HUES48 (cell line): ENCODE results near the gene G0S2.

ENCODE experiments used
- H3K27ac ChIP-seq: one replicate; pipeline ENCODE4 v1.7.0; 2013; ENCODE audit warnings: low read depth, low read length, inconsistent platforms
- H3K27me3 ChIP-seq: 2 replicates; pipeline ENCODE4 v1.6.1; 2013; ENCODE audit warnings: mild to moderate bottlenecking, low read length; ENCODE audit not compliant: control insufficient read depth, insufficient read depth
- H3K36me3 ChIP-seq: 2 replicates; pipeline ENCODE4 v1.6.1; 2013; ENCODE audit warnings: low read length; ENCODE audit not compliant: control insufficient read depth, insufficient read depth
- H3K4me1 ChIP-seq: 2 replicates; pipeline ENCODE4 v1.6.1; 2013; ENCODE audit warnings: mild to moderate bottlenecking, low read length; ENCODE audit not compliant: control insufficient read depth, insufficient read depth
- H3K4me3 ChIP-seq: 2 replicates; pipeline ENCODE4 v1.5.1; 2013; ENCODE audit warnings: mild to moderate bottlenecking, low read depth, low read length
- H3K9ac ChIP-seq: 2 replicates; pipeline ENCODE4 v1.6.1; 2013; ENCODE audit warnings: mild to moderate bottlenecking, low read depth, low read length, moderate library complexity
- H3K9me3 ChIP-seq: 2 replicates; pipeline ENCODE4 v1.6.1; 2013; ENCODE audit warnings: low read length; ENCODE audit not compliant: control insufficient read depth, insufficient read depth

Gene G0S2

DNA sequence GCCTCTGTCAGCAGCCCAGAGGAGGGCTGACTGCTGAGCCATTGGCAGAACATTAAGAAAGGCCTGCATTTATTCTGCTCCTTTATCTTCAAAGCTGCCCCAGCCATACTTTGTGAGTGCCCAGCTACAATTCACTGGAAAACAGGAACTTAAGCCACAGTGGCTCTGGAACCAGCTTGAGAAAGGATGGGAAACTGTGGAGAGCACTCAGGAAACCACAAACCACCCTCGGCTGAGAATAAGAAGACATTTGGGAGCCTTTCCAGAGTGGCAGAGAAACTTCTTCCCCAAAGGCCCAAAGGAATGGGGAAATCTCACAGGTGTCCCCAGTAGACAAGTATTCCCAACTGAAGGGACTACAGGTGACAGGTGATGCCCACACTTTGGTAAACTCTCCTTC, 24.8 kb upstream of the G0S2 start:
- no peaks in the 10 kb centered on the region for H3K9me3 ChIP-seq
- no peaks in the 10 kb centered on the region for H3K27me3 ChIP-seq
- no peak overlapping the region for H3K4me3 ChIP-seq
- no peak overlapping the region for H3K27ac ChIP-seq
- peaks cover 14% of the 10 kb centered on the region for H3K4me1 ChIP-seq
- H3K36me3 ChIP-seq, result no peaks in the 10 kb centered on the region
- no peak overlapping the region for H3K9ac ChIP-seq

DNA sequence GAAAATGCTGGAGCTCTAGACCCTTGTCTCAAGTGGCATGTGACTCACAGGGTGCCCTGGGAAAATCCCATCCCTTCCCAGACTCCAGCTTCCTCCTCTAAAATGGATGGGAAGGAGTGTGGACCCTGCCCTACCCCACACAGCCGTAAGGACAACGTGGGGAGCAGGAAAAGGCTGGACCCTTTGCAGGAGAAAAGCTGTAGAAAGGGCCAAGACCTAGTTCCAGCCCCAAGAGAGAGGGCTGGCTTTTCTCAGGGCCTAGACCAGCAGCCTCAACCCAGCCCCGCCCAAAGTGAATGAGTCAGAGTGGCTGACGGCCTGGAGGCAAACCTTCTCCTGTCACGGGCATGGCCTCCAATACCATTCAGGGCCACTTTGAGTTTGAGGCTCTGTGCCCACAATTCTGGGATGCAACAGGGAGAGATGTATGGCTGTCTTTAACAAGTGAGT, 24.0 kb upstream of the G0S2 start:
- Histone ChIP-seq H3K4me3 (no peak overlapping the region), H3K9ac (no peak overlapping the region), H3K27ac (no peak overlapping the region), H3K36me3 (no peaks in the 10 kb centered on the region), H3K27me3 (no peaks in the 10 kb centered on the region), H3K9me3 (no peaks in the 10 kb centered on the region), H3K4me1 (peaks cover 14% of the 10 kb centered on the region)

DNA sequence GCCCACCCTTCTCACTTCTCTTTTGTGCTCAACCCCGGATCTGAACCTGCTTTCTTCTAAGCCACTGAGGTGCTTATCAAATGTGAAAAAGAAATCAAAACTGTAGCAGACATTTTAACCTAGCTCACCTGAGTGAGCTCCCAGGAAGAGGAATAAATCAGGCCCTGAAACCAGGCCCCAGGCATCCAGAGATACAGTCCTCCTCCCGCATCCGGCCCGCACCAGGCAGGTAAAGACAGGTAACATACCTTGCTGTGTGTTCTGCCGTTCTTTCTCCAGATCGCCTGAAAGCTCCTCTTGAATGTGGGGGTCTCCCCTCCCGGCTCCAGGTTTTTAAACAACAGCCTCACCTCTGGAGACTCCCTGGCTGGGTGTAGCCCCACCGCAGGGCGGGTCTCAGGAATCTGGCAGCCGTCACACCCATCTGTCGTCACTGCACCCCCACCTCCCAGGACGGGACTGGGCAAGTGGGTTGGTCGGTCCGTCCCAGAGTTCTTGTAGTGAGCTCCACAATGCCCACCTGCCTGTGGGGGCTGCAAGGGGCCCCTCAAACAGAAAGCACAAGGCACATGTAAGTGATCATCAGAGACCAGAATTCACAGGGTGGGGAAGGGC, 23.0 kb upstream of the G0S2 start, which contains the start of gene LAMB3:
Gene LAMB3 (minus strand): TSS at position 305 of the 615 bp plus-strand sequence. CDS start 1,481 bp downstream, outside the sequence.
- Histone ChIP-seq H3K36me3 (no peaks in the 10 kb centered on the region), H3K27ac (peak within 1 kb of the TSS; percentile 76), H3K4me3 (no peak within 1 kb of the TSS), H3K9me3 (no peaks in the 10 kb centered on the region), H3K4me1 (peaks cover 14% of the 10 kb centered on the region), H3K9ac (no peak within 1 kb of the TSS), H3K27me3 (no peaks in the 10 kb centered on the region)

DNA sequence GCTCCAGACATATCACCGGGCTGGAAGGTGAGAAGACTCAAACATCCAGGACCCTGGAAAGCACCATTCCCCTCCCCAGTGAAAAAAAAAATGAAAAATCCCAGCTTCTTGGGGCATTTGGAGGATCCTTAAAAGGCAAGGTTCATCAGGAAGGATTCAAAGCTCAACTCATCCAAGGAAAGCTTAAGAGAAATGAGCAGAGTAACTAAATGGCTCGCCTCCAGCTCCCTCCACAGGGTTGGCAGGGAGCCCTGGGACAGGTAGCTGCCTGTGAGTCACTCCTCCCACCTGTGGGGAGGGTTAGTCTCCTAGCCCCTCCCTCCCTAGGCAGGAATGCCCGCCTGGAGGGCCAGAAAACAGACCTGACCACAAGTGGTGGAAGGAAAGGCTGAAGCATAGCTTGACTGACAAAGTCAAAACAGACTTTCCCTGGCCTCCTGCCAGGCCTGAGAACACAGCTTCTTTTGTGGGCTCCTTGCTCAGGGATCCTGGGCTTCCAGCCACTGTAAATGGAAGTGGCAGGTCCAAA, 22.3 kb upstream of the G0S2 start:
- Histone ChIP-seq H3K4me1 (peaks cover 14% of the 10 kb centered on the region), H3K9me3 (no peaks in the 10 kb centered on the region), H3K4me3 (no peak overlapping the region), H3K9ac (no peak overlapping the region), H3K27me3 (no peaks in the 10 kb centered on the region), H3K36me3 (no peaks in the 10 kb centered on the region), H3K27ac (peak overlapping the region; percentile 76)

DNA sequence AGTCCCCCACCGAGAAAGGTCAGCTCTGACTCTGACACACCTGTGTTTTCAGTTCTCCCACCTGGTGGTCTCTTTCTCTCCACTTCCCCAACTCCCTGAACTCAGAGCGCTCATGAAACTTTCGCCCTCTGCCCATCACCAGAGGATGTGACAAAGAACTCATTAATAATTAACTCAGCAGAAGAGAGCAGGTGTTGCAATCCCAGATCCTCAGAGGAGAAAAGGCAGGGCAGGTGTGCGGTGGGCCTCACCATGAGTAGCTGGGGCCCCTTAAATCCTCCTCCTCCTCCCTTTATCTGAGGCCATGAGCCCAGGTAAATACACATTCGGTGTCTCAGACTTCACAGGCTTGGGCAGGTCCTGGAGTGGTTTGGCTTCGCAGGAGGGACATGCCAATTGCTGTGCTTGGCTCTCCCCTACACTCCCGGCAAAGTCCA, 21.3 kb upstream of the G0S2 start:
- Histone ChIP-seq H3K27me3 (no peaks in the 10 kb centered on the region), H3K36me3 (no peaks in the 10 kb centered on the region), H3K9ac (no peak overlapping the region), H3K4me1 (peaks cover 14% of the 10 kb centered on the region), H3K9me3 (no peaks in the 10 kb centered on the region), H3K27ac (no peak overlapping the region), H3K4me3 (no peak overlapping the region)

DNA sequence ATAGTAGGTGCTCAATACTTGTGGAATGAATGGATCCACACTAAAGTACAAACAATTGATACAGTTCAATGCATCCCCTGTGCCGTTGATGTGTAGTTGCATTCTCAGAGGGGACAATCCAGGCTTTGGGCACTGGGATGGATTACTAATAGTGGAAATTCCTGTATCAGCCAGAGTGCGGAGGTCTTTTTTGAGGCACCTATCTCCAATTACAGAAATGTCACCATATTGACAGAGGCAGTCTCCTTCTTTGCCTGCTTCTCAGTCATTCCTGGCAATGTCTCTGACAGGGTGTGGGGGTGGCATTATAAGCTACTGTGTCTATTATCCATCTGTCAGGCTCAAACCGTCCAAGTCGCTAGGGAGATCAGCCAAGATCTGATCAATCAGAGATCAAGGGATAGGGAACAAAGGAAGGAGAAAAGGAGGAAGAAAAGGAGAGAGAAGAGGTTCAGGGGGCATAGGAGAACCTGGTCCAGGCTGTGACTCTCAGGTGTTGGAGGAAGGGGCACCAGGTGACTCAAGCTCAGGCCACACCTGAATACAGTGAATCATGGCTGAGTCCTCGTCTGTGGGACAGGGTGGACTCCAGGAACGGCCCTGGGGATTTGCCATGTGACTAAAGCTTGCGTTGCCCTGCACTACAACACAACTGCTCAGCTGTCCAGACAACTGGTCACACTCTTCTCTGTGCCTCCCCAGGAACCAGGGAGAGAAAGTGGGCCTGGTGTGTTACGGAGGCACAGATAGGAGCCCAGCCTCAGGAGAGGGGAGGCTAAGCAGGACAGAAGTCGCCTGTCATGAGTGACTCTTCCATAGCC, 19.6 kb upstream of the G0S2 start:
- Histone ChIP-seq H3K36me3 (no peaks in the 10 kb centered on the region), H3K9ac (no peak overlapping the region), H3K27ac (no peak overlapping the region), H3K9me3 (no peaks in the 10 kb centered on the region), H3K4me1 (peaks cover 14% of the 10 kb centered on the region), H3K4me3 (no peak overlapping the region), H3K27me3 (no peaks in the 10 kb centered on the region)

DNA sequence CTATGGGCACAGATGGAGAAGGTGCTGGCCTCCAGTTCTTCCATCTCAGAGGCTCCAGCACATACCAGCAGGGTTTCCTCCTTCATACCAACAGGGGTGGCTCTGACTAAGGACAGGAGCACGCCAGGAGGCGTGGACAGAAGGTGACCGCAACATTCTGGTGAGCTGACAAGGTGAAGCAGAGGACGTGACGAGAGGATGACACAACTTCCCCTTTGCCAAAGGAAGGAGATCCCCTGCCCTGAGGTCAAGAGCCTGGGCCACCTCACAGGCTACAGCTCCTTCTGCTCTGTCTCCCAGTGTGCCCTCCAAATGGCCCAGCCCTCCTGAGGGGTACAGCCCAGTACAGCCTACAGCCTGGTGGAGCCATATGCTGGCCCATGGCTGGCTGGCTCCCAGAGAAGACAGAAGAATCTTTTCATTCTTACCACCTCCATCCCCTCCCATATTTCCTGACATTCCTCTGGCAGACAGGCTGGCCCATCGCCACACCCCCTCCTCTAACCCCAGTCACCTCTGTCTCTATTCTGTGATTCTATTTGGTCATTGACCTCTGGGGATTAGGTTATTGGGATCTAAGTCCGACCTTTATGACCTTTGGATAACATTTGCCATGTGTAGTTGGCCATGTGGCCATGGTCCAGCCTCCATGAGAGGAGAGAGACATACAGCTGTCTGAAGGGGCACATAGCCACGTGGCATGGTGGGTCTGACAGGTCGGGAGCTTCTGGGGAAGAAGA, 17.9 kb upstream of the G0S2 start:
- H3K4me3 ChIP-seq, result no peak overlapping the region
- peaks cover 14% of the 10 kb centered on the region for H3K4me1 ChIP-seq
- no peak overlapping the region for H3K27ac ChIP-seq
- H3K27me3 ChIP-seq, result no peaks in the 10 kb centered on the region
- no peak overlapping the region for H3K9ac ChIP-seq
- no peaks in the 10 kb centered on the region for H3K36me3 ChIP-seq
- no peaks in the 10 kb centered on the region for H3K9me3 ChIP-seq

DNA sequence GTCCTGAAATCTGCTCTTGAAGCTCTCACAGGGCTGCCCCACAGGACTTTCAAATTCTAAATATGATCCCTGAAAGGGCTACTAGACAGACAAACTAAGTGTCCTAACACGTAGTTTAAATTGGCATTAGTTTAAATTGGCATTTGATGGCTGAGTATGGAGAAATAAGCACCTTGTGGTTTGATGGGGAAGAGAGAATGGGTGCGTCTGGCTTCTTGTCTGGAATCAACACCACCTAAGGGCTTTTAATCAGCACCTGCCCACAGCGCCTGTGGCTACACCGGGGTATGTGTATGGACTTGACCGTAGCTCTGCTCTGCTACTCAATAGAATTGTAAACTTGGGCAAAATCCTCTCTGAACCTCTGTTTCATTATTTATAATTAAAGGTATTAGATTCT, 17.3 kb upstream of the G0S2 start:
- H3K27me3 ChIP-seq, result no peaks in the 10 kb centered on the region
- no peaks in the 10 kb centered on the region for H3K36me3 ChIP-seq
- H3K9ac ChIP-seq, result no peak overlapping the region
- peaks cover 8% of the 10 kb centered on the region for H3K4me1 ChIP-seq
- H3K27ac ChIP-seq, result no peak overlapping the region
- H3K9me3 ChIP-seq, result no peaks in the 10 kb centered on the region
- H3K4me3 ChIP-seq, result no peak overlapping the region

DNA sequence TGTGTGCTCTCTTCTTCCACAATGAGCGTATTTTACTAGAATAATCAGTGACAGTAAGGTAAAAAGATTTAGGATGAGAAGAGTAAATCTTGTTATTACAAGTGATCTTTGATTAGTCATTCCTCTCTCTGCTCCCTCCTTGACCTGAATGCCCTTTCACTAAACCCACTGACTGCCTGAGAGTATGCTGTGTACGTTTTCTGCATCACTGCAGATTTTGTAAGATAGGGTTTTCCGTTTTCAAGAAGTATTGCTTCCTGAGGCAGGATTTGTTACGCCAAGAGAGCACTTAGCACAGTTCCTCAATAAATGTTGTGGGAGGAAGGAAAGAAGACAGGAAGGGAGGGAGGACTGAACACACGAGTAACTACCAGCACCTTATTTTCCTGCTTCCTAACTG, 15.3 kb upstream of the G0S2 start:
- H3K27me3 ChIP-seq, result no peaks in the 10 kb centered on the region
- no peaks in the 10 kb centered on the region for H3K4me1 ChIP-seq
- H3K4me3 ChIP-seq, result no peak overlapping the region
- no peaks in the 10 kb centered on the region for H3K36me3 ChIP-seq
- no peak overlapping the region for H3K9ac ChIP-seq
- H3K9me3 ChIP-seq, result no peaks in the 10 kb centered on the region
- no peak overlapping the region for H3K27ac ChIP-seq

DNA sequence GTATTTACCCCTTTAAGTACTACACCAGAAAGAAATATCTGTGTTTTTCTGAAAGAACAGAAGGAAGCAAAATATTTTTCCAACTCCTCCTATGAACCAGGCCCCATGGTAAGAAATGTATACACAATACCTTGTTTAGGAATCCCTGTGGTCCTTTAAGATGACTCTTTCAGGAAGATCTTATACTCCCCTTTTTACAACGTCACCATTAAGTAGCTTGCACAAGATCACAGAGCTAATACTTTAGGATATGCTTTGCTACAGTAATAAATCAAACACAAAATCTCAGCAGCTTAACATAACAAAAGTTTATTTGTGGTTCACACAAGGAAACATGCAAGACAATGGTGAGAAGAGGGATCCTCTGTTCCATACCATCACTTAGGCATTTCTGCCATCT, 14.1 kb upstream of the G0S2 start:
- Histone ChIP-seq H3K27ac (no peak overlapping the region), H3K4me1 (no peaks in the 10 kb centered on the region), H3K9ac (no peak overlapping the region), H3K27me3 (no peaks in the 10 kb centered on the region), H3K9me3 (no peaks in the 10 kb centered on the region), H3K36me3 (no peaks in the 10 kb centered on the region), H3K4me3 (no peak overlapping the region)
